Measurements from ENCODE around the gene OAS2.

GRCh38 chr12:112948806-112949205 lies 29.5 kb upstream of the OAS2 start:
- TF ChIP-seq, protein P1, sequence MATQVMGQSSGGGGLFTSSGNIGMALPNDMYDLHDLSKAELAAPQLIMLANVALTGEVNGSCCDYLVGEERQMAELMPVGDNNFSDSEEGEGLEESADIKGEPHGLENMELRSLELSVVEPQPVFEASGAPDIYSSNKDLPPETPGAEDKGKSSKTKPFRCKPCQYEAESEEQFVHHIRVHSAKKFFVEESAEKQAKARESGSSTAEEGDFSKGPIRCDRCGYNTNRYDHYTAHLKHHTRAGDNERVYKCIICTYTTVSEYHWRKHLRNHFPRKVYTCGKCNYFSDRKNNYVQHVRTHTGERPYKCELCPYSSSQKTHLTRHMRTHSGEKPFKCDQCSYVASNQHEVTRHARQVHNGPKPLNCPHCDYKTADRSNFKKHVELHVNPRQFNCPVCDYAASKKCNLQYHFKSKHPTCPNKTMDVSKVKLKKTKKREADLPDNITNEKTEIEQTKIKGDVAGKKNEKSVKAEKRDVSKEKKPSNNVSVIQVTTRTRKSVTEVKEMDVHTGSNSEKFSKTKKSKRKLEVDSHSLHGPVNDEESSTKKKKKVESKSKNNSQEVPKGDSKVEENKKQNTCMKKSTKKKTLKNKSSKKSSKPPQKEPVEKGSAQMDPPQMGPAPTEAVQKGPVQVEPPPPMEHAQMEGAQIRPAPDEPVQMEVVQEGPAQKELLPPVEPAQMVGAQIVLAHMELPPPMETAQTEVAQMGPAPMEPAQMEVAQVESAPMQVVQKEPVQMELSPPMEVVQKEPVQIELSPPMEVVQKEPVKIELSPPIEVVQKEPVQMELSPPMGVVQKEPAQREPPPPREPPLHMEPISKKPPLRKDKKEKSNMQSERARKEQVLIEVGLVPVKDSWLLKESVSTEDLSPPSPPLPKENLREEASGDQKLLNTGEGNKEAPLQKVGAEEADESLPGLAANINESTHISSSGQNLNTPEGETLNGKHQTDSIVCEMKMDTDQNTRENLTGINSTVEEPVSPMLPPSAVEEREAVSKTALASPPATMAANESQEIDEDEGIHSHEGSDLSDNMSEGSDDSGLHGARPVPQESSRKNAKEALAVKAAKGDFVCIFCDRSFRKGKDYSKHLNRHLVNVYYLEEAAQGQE (IDR thresholded peaks at IDR 0.05; ENCODE audit: low read depth) = no peak
- TF ChIP-seq CEBPB (IDR thresholded peaks at IDR 0.05) (no peak), EP300 (IDR thresholded peaks at IDR 0.05; ENCODE audit: borderline replicate concordance) (no peak), FOXM1 (IDR thresholded peaks at IDR 0.05; ENCODE audit: borderline replicate concordance, low read depth) (no peak), CREB1 (IDR thresholded peaks at IDR 0.05; ENCODE audit: low read depth) (no peak), YY1 (IDR thresholded peaks at IDR 0.05; ENCODE audit: low read depth) (no peak), TCF12 (IDR thresholded peaks at IDR 0.05; ENCODE audit: low read depth) (no peak), TAF1 (IDR thresholded peaks at IDR 0.05; ENCODE audit: low read depth) (no peak), EGR1 (IDR thresholded peaks at IDR 0.05) (no peak)
- TF ChIP-seq, protein P2, sequence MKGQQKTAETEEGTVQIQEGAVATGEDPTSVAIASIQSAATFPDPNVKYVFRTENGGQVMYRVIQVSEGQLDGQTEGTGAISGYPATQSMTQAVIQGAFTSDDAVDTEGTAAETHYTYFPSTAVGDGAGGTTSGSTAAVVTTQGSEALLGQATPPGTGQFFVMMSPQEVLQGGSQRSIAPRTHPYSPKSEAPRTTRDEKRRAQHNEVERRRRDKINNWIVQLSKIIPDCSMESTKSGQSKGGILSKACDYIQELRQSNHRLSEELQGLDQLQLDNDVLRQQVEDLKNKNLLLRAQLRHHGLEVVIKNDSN (IDR thresholded peaks at IDR 0.05) = no peak
- TF ChIP-seq, protein P3, sequence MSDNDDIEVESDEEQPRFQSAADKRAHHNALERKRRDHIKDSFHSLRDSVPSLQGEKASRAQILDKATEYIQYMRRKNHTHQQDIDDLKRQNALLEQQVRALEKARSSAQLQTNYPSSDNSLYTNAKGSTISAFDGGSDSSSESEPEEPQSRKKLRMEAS (IDR thresholded peaks at IDR 0.05) = no peak
